ENCODE measurements around the gene GORASP2. TPM values are rescaled to one million over a fixed set of nuclear protein-coding genes. Genes with fewer than 3 reads are reported as not detected.

GORASP2 gene
- total RNA-seq, 1 experiment from 2014 or later: 89.3 TPM

- Histone ChIP-seq H3K9me3 (ENCODE audit: low read depth, low read length, poor library complexity, severe bottlenecking) (no peaks in the 10 kb centered on the region), H3K27ac (ENCODE audit: low read depth, low read length, poor library complexity, severe bottlenecking) (no peak overlapping the region), H3K4me1 (ENCODE audit: insufficient read depth, low read length, poor library complexity, severe bottlenecking) (no peaks in the 10 kb centered on the region), H3K27me3 (replicated peaks; ENCODE audit: insufficient read depth, low read depth, low read length, poor library complexity) (no peaks in the 10 kb centered on the region), H3K4me3 (ENCODE audit: low read depth, low read length, poor library complexity, severe bottlenecking) (no peak overlapping the region), H3K36me3 (ENCODE audit: insufficient read depth, low read length, poor library complexity, severe bottlenecking) (peaks cover 68% of the 10 kb centered on the region)
- TF ChIP-seq CTCF (conservative IDR thresholded peaks at IDR 0.05; ENCODE audit: low read depth, low read length) (no peak), EZH2 (IDR thresholded peaks at IDR 0.05; ENCODE audit: borderline replicate concordance, low read depth, low read length, poor library complexity, severe bottlenecking) (no peak)
- POLR2A ChIA-PET (ENCODE audit: low non-redundant PET): no interaction called here
- intact Hi-C loops (cut with micrococcal nuclease; ENCODE audit: unreplicated experiment): no loop called here
- no peak for DNase-seq (ENCODE audit: low spot score)
- CTCF ChIA-PET: no interaction called here
- no TSS peak for BruUV-seq (replicated peaks)
These were observed 36.6 kb downstream of the GORASP2 start for GRCh38 chr2:170965446-170966225.

- ChIA-PET POLR2A (ENCODE audit: low non-redundant PET) (no interaction called here), CTCF (interaction anchor here (0.7 to 1.0 kb wide), 2 partner anchors 449 to 805 kb away, joined by 5 read pairs; no protein-coding TSS in a partner anchor)
- Histone ChIP-seq H3K36me3 (ENCODE audit: insufficient read depth, low read length, poor library complexity, severe bottlenecking) (peaks cover 58% of the 10 kb centered on the region), H3K4me3 (ENCODE audit: low read depth, low read length, poor library complexity, severe bottlenecking) (no peak overlapping the region), H3K27ac (ENCODE audit: low read depth, low read length, poor library complexity, severe bottlenecking) (no peak overlapping the region), H3K4me1 (ENCODE audit: insufficient read depth, low read length, poor library complexity, severe bottlenecking) (no peaks in the 10 kb centered on the region), H3K27me3 (replicated peaks; ENCODE audit: insufficient read depth, low read depth, low read length, poor library complexity) (no peaks in the 10 kb centered on the region), H3K9me3 (ENCODE audit: low read depth, low read length, poor library complexity, severe bottlenecking) (no peaks in the 10 kb centered on the region)
- intact Hi-C loops (cut with micrococcal nuclease; ENCODE audit: unreplicated experiment): no loop called here
- DNase-seq (ENCODE audit: low spot score): peak; percentile 38
- BruUV-seq (replicated peaks): no TSS peak
- peak; percentile 42 for TF ChIP-seq CTCF (conservative IDR thresholded peaks at IDR 0.05; ENCODE audit: low read depth, low read length)
- TF ChIP-seq EZH2 (IDR thresholded peaks at IDR 0.05; ENCODE audit: borderline replicate concordance, low read depth, low read length, poor library complexity, severe bottlenecking): no peak
These were observed 37.8 kb downstream of the GORASP2 start for GRCh38 chr2:170966648-170967396.

GRCh38 chr2:170967553-170967952, 38.5 kb downstream of the GORASP2 start:
- Histone ChIP-seq H3K36me3 (ENCODE audit: insufficient read depth, low read length, poor library complexity, severe bottlenecking) (peaks cover 51% of the 10 kb centered on the region), H3K4me3 (ENCODE audit: low read depth, low read length, poor library complexity, severe bottlenecking) (no peak overlapping the region), H3K4me1 (ENCODE audit: insufficient read depth, low read length, poor library complexity, severe bottlenecking) (no peaks in the 10 kb centered on the region), H3K9me3 (ENCODE audit: low read depth, low read length, poor library complexity, severe bottlenecking) (no peaks in the 10 kb centered on the region), H3K27ac (ENCODE audit: low read depth, low read length, poor library complexity, severe bottlenecking) (no peak overlapping the region), H3K27me3 (replicated peaks; ENCODE audit: insufficient read depth, low read depth, low read length, poor library complexity) (no peaks in the 10 kb centered on the region)
- TF ChIP-seq CTCF (conservative IDR thresholded peaks at IDR 0.05; ENCODE audit: low read depth, low read length) (no peak), EZH2 (IDR thresholded peaks at IDR 0.05; ENCODE audit: borderline replicate concordance, low read depth, low read length, poor library complexity, severe bottlenecking) (no peak)
- CTCF ChIA-PET: interaction anchor here (0.7 kb wide), 1 partner anchor 804 kb away, joined by 5 read pairs; no protein-coding TSS in a partner anchor
- POLR2A ChIA-PET (ENCODE audit: low non-redundant PET): no interaction called here
- intact Hi-C loops (cut with micrococcal nuclease; ENCODE audit: unreplicated experiment): no loop called here
- DNase-seq (ENCODE audit: low spot score): no peak
- no TSS peak for BruUV-seq (replicated peaks)

Measured in A673 (cell line).